GM12878 (cell line): ENCODE results near the gene TRIM43B. TPM values are rescaled to one million over a fixed set of nuclear protein-coding genes. Genes with fewer than 3 reads are reported as not detected.
A peak's percentile ranks its signal among the peaks of the same experiment; 100 is the strongest.

Source experiments
- ATF7 ChIP-seq: fragments of 450-650 bp; IDR thresholded peaks from 2 replicates; pipeline ENCODE4 v1.6.1; 2016; ENCODE audit warnings: low read depth, mild to moderate bottlenecking
- JUNB ChIP-seq: IDR thresholded peaks from 2 replicates; pipeline ENCODE4 v1.6.1; 2016; ENCODE audit warnings: antibody characterized with exemption, mild to moderate bottlenecking
- KLF5 ChIP-seq: fragments of 450-650 bp; IDR thresholded peaks from 2 replicates; pipeline ENCODE4 v1.6.1; 2014; ENCODE audit warnings: mild to moderate bottlenecking; ENCODE audit not compliant: partially characterized antibody
- LARP7 ChIP-seq: fragments of 450-650 bp; IDR thresholded peaks from 2 replicates; pipeline ENCODE4 v1.6.1; 2017; ENCODE audit warnings: mild to moderate bottlenecking
- NR2F1 ChIP-seq: fragments of 450-650 bp; conservative IDR thresholded peaks from 2 replicates; pipeline ENCODE4 v1.6.1; 2017; ENCODE audit warnings: mild to moderate bottlenecking
- STAT3 ChIP-seq: IDR thresholded peaks from 2 replicates; pipeline ENCODE4 v1.6.1; 2011; ENCODE audit warnings: low read depth, low read length, improper control_type of control experiment
- YBX1 ChIP-seq: fragments of 450-650 bp; IDR thresholded peaks from 2 replicates; pipeline ENCODE4 v1.6.1; 2016; ENCODE audit warnings: antibody characterized with exemption
- polyA plus RNA-seq, 11 experiments: library from polyadenylated mRNA; depleted of rRNA in 4 of 11; unstranded in 6 of 11; stranded (reverse) in 5 of 11; fragments of >200 nt; fragmentation: Nextera tagmentation in 4 of 11; fragmentation: Illumina TruSeq in 1 of 11; extraction: Ambion mirVana in 4 of 11; extraction: Trizol in 1 of 11; gene quantifications; 1 replicate in 1 of 11; 2 replicates in 10 of 11; pipeline versions ENCODE4 v1.2.1 to v1.2.3, GENCODE V29; 2011 to 2016; ENCODE audit warnings: inconsistent platforms in 2 of 11, missing spikeins in 2 of 11, low read depth in 1 of 11
- total RNA-seq, 4 experiments: library from RNA; depleted of rRNA in 3 of 4; stranded (reverse); fragments of >200 nt in 3 of 4; fragmentation: Illumina TruSeq in 1 of 4; extraction: Trizol in 1 of 4; gene quantifications; 2 replicates each; pipeline versions ENCODE4 v1.2.1 to v1.2.3, GENCODE V29; 2013 to 2021
- TF ChIP-seq, protein P1 (sequence below): IDR thresholded peaks from 2 replicates; pipeline ENCODE4 v1.6.1; 2012; ENCODE audit warnings: improper control_type of control experiment, low read depth, low read length; ENCODE audit not compliant: insufficient replicate concordance
- TF ChIP-seq, protein P2 (sequence below): IDR thresholded peaks from 2 replicates; pipeline ENCODE4 v1.6.1; 2011; ENCODE audit warnings: mild to moderate bottlenecking, low read depth, low read length, moderate library complexity; ENCODE audit not compliant: insufficient replicate concordance
- TF ChIP-seq, protein P3 (sequence below): fragments of 450-650 bp; IDR thresholded peaks from 2 replicates; pipeline ENCODE4 v1.6.1; 2017; ENCODE audit warnings: low read depth, mild to moderate bottlenecking, moderate library complexity
- TF ChIP-seq, protein P4 (sequence below): IDR thresholded peaks from 2 replicates; pipeline ENCODE4 v1.6.1; 2011; ENCODE audit warnings: borderline replicate concordance, low read depth, mild to moderate bottlenecking, moderate library complexity, mixed read lengths, low read length; ENCODE audit not compliant: insufficient read depth; ENCODE audit errors: extremely low read length

Gene TRIM43B
- total and polyA plus RNA-seq, 10 of the 15 experiments (the other 5 are each of a cell fraction or from before 2014, with no cell fraction given): 0.05 TPM; not detected in 9

DNA sequence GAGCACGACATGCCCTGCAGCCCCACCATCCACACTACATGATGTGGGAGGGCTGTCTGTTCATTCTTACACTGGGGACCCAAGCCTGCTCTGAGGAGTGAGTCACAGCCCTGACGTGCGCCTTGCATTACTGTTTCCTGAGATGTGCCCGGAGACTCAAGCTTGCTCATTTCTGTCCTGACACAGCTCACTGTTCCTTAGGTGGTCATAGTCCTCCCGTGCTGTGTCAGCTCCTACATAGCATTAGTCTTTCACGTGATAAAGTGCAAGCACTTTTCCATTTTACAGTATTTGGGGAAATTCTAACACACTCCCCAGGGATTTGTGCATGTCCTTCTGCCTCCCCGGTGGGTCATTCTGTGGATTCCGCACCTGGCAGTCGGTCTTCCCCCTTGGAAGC lies 46.2 kb upstream of the TRIM43B start (continued):
- TF ChIP-seq, protein P1, sequence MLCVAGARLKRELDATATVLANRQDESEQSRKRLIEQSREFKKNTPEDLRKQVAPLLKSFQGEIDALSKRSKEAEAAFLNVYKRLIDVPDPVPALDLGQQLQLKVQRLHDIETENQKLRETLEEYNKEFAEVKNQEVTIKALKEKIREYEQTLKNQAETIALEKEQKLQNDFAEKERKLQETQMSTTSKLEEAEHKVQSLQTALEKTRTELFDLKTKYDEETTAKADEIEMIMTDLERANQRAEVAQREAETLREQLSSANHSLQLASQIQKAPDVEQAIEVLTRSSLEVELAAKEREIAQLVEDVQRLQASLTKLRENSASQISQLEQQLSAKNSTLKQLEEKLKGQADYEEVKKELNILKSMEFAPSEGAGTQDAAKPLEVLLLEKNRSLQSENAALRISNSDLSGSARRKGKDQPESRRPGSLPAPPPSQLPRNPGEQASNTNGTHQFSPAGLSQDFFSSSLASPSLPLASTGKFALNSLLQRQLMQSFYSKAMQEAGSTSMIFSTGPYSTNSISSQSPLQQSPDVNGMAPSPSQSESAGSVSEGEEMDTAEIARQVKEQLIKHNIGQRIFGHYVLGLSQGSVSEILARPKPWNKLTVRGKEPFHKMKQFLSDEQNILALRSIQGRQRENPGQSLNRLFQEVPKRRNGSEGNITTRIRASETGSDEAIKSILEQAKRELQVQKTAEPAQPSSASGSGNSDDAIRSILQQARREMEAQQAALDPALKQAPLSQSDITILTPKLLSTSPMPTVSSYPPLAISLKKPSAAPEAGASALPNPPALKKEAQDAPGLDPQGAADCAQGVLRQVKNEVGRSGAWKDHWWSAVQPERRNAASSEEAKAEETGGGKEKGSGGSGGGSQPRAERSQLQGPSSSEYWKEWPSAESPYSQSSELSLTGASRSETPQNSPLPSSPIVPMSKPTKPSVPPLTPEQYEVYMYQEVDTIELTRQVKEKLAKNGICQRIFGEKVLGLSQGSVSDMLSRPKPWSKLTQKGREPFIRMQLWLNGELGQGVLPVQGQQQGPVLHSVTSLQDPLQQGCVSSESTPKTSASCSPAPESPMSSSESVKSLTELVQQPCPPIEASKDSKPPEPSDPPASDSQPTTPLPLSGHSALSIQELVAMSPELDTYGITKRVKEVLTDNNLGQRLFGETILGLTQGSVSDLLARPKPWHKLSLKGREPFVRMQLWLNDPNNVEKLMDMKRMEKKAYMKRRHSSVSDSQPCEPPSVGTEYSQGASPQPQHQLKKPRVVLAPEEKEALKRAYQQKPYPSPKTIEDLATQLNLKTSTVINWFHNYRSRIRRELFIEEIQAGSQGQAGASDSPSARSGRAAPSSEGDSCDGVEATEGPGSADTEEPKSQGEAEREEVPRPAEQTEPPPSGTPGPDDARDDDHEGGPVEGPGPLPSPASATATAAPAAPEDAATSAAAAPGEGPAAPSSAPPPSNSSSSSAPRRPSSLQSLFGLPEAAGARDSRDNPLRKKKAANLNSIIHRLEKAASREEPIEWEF: no peak
- TF ChIP-seq LARP7 (no peak), STAT3 (no peak), ATF7 (no peak), JUNB (peak; percentile 76), NR2F1 (no peak), YBX1 (no peak), KLF5 (no peak)
- TF ChIP-seq, protein P2, sequence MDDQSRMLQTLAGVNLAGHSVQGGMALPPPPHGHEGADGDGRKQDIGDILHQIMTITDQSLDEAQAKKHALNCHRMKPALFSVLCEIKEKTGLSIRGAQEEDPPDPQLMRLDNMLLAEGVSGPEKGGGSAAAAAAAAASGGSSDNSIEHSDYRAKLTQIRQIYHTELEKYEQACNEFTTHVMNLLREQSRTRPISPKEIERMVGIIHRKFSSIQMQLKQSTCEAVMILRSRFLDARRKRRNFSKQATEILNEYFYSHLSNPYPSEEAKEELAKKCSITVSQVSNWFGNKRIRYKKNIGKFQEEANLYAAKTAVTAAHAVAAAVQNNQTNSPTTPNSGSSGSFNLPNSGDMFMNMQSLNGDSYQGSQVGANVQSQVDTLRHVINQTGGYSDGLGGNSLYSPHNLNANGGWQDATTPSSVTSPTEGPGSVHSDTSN: peak; percentile 36
- TF ChIP-seq, protein P3, sequence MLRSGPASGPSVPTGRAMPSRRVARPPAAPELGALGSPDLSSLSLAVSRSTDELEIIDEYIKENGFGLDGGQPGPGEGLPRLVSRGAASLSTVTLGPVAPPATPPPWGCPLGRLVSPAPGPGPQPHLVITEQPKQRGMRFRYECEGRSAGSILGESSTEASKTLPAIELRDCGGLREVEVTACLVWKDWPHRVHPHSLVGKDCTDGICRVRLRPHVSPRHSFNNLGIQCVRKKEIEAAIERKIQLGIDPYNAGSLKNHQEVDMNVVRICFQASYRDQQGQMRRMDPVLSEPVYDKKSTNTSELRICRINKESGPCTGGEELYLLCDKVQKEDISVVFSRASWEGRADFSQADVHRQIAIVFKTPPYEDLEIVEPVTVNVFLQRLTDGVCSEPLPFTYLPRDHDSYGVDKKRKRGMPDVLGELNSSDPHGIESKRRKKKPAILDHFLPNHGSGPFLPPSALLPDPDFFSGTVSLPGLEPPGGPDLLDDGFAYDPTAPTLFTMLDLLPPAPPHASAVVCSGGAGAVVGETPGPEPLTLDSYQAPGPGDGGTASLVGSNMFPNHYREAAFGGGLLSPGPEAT: 0 out of 2 replicates have a peak, but pooled peaks have one; percentile 24
- TF ChIP-seq, protein P4, sequence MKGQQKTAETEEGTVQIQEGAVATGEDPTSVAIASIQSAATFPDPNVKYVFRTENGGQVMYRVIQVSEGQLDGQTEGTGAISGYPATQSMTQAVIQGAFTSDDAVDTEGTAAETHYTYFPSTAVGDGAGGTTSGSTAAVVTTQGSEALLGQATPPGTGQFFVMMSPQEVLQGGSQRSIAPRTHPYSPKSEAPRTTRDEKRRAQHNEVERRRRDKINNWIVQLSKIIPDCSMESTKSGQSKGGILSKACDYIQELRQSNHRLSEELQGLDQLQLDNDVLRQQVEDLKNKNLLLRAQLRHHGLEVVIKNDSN: no peak
